OCI-LY1 (cell line): ENCODE measurements around the gene EXOC6B.

ENCODE experiments used
- H2AFZ ChIP-seq: fragments of 200-600 bp; sonication (generic), shearing (Covaris generic); 2 replicates; pipeline ENCODE4 v1.6.0; 2014; ENCODE audit warnings: antibody characterized with exemption, mild to moderate bottlenecking, low read length
- H3F3A ChIP-seq: fragments of 200-600 bp; sonication (generic), shearing (Covaris generic); 2 replicates; pipeline ENCODE4 v1.6.0; 2014; ENCODE audit warnings: mild to moderate bottlenecking, antibody characterized with exemption, low read length, moderate library complexity; ENCODE audit not compliant: insufficient read depth
- H3K27ac ChIP-seq: fragments of 200-600 bp; sonication (generic); 2 replicates; pipeline ENCODE4 v1.5.1; 2014; ENCODE audit warnings: low read length, mixed run types, mild to moderate bottlenecking, low read depth; ENCODE audit not compliant: poor library complexity, severe bottlenecking
- H3K27me3 ChIP-seq: fragments of 200-600 bp; sonication (generic); 2 replicates; pipeline ENCODE4 v1.6.0; 2014; ENCODE audit warnings: antibody characterized with exemption, mild to moderate bottlenecking, low read length, moderate library complexity; ENCODE audit not compliant: insufficient read depth
- H3K36me3 ChIP-seq: fragments of 200-600 bp; sonication (generic); 2 replicates; pipeline ENCODE4 v1.6.1; 2014; ENCODE audit warnings: mild to moderate bottlenecking, antibody characterized with exemption, low read length, moderate library complexity, mixed read lengths; ENCODE audit not compliant: insufficient read depth
- H3K4me1 ChIP-seq: fragments of 200-600 bp; sonication (generic); 2 replicates; pipeline ENCODE4 v1.5.1; 2014; ENCODE audit warnings: mild to moderate bottlenecking, low read length, moderate library complexity; ENCODE audit not compliant: insufficient read depth, severe bottlenecking
- H3K4me2 ChIP-seq: fragments of 200-600 bp; sonication (generic), shearing (Covaris generic); 2 replicates; pipeline ENCODE4 v1.6.1; 2014; ENCODE audit warnings: low read length
- H3K4me3 ChIP-seq: fragments of 200-600 bp; sonication (generic); 2 replicates; pipeline ENCODE4 v1.5.1; 2014; ENCODE audit warnings: low read length, low read depth, mild to moderate bottlenecking, mixed read lengths; ENCODE audit not compliant: poor library complexity, severe bottlenecking
- H3K79me2 ChIP-seq: fragments of 200-600 bp; shearing (Covaris generic); 2 replicates; pipeline ENCODE4 v1.6.1; 2016; ENCODE audit warnings: mixed run types, low read length, mixed read lengths; ENCODE audit not compliant: insufficient read depth
- H3K9ac ChIP-seq: fragments of 200-600 bp; sonication (generic), shearing (Covaris generic); 2 replicates; pipeline ENCODE4 v1.6.1; 2014; ENCODE audit warnings: mild to moderate bottlenecking, low read length, mixed read lengths
- H3K9me2 ChIP-seq: fragments of 200-600 bp; sonication (generic), shearing (Covaris generic); 2 replicates; pipeline ENCODE4 v1.6.1; 2014; ENCODE audit warnings: low read depth, mild to moderate bottlenecking, low read length, mixed read lengths
- H3K9me3 ChIP-seq: fragments of 200-600 bp; shearing (Covaris generic); 2 replicates; pipeline ENCODE4 v1.6.1; 2014; ENCODE audit warnings: low read length, mixed read lengths
- H4K20me1 ChIP-seq: fragments of 200-600 bp; sonication (generic), shearing (Covaris generic); 2 replicates; pipeline ENCODE4 v1.6.0; 2016; ENCODE audit warnings: mild to moderate bottlenecking, low read length; ENCODE audit not compliant: insufficient read depth
- EZH2 ChIP-seq: fragments of 200-600 bp; sonication (generic), shearing (Covaris generic); IDR thresholded peaks from 2 replicates; pipeline ENCODE4 v1.8.0; 2017; ENCODE audit warnings: borderline replicate concordance, mixed run types, mild to moderate bottlenecking, antibody characterized with exemption, low read length, moderate library complexity, mixed read lengths
- TF ChIP-seq, protein P1 (sequence below): fragments of 200-600 bp; sonication (generic), shearing (Covaris generic); IDR thresholded peaks from 2 replicates; pipeline ENCODE4 v1.5.1; 2017; ENCODE audit warnings: mild to moderate bottlenecking, antibody characterized with exemption, low read length, moderate library complexity, mixed read lengths

The EXOC6B gene

DNA sequence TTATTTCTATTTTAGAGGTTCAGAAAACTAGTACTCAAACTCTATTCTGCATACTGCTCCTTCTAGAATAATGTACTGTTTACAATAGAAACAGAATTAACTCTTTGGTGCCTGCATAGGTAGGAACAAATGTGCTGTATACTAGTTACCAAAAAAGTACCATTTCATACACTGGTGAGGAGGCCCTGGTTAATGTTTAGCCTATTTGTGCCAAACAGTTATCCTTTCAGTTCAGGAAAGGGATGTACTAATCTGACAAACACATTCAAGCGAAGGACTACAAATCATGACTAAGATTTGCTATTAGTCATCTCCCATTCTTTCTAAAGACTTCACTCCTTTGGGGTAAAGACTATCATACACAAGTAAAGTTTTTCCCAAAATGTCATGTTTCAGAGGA lies 47.4 kb downstream of the EXOC6B start:
- Histone ChIP-seq H2AFZ (no peak overlapping the region), H3K36me3 (no peaks in the 10 kb centered on the region), H3K27me3 (no peaks in the 10 kb centered on the region), H3K4me3 (no peak overlapping the region), H3K9me3 (no peaks in the 10 kb centered on the region), H3K9ac (no peak overlapping the region), H4K20me1 (no peaks in the 10 kb centered on the region), H3K79me2 (no peaks in the 10 kb centered on the region), H3K4me2 (no peak overlapping the region), H3F3A (no peaks in the 10 kb centered on the region), H3K4me1 (no peaks in the 10 kb centered on the region), H3K27ac (no peak overlapping the region), H3K9me2 (no peaks in the 10 kb centered on the region)
- TF ChIP-seq, protein P1, sequence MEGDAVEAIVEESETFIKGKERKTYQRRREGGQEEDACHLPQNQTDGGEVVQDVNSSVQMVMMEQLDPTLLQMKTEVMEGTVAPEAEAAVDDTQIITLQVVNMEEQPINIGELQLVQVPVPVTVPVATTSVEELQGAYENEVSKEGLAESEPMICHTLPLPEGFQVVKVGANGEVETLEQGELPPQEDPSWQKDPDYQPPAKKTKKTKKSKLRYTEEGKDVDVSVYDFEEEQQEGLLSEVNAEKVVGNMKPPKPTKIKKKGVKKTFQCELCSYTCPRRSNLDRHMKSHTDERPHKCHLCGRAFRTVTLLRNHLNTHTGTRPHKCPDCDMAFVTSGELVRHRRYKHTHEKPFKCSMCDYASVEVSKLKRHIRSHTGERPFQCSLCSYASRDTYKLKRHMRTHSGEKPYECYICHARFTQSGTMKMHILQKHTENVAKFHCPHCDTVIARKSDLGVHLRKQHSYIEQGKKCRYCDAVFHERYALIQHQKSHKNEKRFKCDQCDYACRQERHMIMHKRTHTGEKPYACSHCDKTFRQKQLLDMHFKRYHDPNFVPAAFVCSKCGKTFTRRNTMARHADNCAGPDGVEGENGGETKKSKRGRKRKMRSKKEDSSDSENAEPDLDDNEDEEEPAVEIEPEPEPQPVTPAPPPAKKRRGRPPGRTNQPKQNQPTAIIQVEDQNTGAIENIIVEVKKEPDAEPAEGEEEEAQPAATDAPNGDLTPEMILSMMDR, result no peak
- no peak for TF ChIP-seq EZH2

DNA sequence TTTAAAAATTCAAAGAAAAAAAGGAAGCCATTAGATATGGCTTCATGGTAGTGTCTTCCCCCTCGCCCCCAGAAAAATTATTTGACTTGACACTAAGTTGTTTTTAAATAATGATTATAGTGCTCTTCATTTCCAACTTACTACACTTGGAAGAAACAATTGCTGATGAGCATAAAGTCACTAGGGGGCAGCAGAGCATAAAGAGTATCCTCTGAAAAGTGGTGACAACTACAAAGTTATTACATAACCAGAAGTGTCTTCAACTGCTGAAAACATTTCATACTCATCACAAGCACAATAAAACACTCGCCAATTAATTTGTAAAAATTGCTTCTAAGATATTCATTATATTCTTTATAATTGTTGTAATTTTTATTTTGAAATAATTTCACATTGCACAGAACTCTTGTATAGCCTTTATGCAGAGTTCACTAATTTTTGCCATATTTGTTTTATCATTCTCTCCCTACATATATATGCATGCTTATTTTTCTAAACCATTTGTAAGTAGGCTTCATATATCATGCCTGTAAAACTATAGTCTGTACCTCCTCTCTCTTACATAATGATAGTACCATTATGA lies 54.9 kb downstream of the EXOC6B start:
- Histone ChIP-seq H3F3A (peaks cover 4% of the 10 kb centered on the region; the same call in 1 of the 2 replicates), H3K9ac (no peak overlapping the region)

DNA sequence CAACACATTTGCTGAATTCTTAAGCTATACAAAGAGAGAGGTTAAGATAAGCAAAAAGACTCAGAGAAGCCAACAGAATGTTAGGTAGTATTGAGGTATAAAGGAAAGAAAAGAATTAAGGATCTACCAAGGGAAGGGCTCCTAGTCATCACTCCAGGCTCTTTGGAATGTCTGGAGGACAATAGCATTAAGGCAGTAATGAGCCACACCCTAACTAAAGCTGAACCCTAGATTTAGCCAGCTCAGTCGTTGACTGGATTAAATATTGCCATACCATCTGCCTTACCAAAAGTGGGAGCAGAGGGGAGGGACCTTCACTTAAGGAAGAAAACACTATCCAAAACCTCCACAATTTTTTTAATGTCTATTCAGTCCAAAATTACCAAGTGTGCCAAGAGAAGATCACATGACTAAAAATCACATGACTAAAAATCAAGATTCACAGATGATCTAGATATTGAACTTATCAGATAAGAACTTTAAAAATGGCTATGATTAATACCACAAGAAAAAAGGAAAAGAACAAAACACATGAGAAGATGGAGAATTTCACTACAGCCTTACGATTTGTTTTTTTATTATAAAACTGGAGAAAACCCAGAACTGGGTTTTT lies 59.7 kb downstream of the EXOC6B start:
- Histone ChIP-seq H3K9ac (no peak overlapping the region), H2AFZ (no peak overlapping the region), H4K20me1 (no peaks in the 10 kb centered on the region), H3F3A (peaks cover under 1% of the 10 kb centered on the region; the same call in 1 of the 2 replicates), H3K9me3 (0 out of 2 replicates have a peak, but pooled peaks cover 4% of the 10 kb centered on the region), H3K27ac (no peak overlapping the region), H3K4me1 (no peaks in the 10 kb centered on the region), H3K9me2 (no peaks in the 10 kb centered on the region), H3K4me3 (no peak overlapping the region), H3K27me3 (no peaks in the 10 kb centered on the region), H3K79me2 (no peaks in the 10 kb centered on the region), H3K4me2 (no peak overlapping the region), H3K36me3 (no peaks in the 10 kb centered on the region)
- TF ChIP-seq, protein P1, result no peak
- no peak for TF ChIP-seq EZH2

More for the DNA sequence above, 54.9 kb downstream of the EXOC6B start:
- Histone ChIP-seq H3K4me1 (no peaks in the 10 kb centered on the region), H3K9me3 (no peaks in the 10 kb centered on the region), H3K4me2 (no peak overlapping the region), H2AFZ (no peak overlapping the region), H3K27ac (no peak overlapping the region), H3K4me3 (no peak overlapping the region), H4K20me1 (no peaks in the 10 kb centered on the region), H3K9me2 (no peaks in the 10 kb centered on the region), H3K36me3 (no peaks in the 10 kb centered on the region), H3K27me3 (no peaks in the 10 kb centered on the region), H3K79me2 (no peaks in the 10 kb centered on the region)
- TF ChIP-seq EZH2, result no peak
- TF ChIP-seq, protein P1, result peak; percentile 74
